ENCODE results near the gene HTRA3. TPM values are rescaled to one million over a fixed set of nuclear protein-coding genes. Genes with fewer than 3 reads are reported as not detected.

HTRA3 gene
- total RNA-seq, 8 experiments from 2014 or later = 0.54 to 101 (median 1.8) TPM

GRCh38 chr4:8311101-8312068 lies 41.8 kb downstream of the HTRA3 start:
- Histone ChIP-seq H3K4me3 (no peak overlapping the region), H3K4me1 (replicated peaks in 1 of 2) (peaks cover 14 to 22% of the 10 kb centered on the region in 2 donors), H3K27ac (no peak overlapping the region)
- no peak for ATAC-seq (replicated peaks in 6 of 8)
- in situ Hi-C loops (cut with MboI; ENCODE audit: low pct_unique_long_range_greater_than_20kb in 2 of 9, low sequenced_read_pairs in 9 of 9, unreplicated experiment in 9 of 9) = no loop called here
- 20 to 80% (median 52%) methylated on average over 1 to 4 of the region's 13 CpGs; no CpG with 5 or more reads in 3 of the 10 experiments for WGBS, 10 experiments

- WGBS, 10 experiments = 42 to 100% (median 82%) methylated on average over 1 to 3 of the region's 3 CpGs; no CpG with 5 or more reads in 3 of the 10 experiments
Measured at GRCh38 chr4:8312069-8312445, 42.5 kb downstream of the HTRA3 start.

GRCh38 chr4:8312976-8313375 lies 43.4 kb downstream of the HTRA3 start:
- in situ Hi-C loops (cut with MboI; ENCODE audit: low pct_unique_long_range_greater_than_20kb in 2 of 9, low sequenced_read_pairs in 9 of 9, unreplicated experiment in 9 of 9) = no loop called here
- Histone ChIP-seq H3K27ac (no peak overlapping the region), H3K4me3 (no peak overlapping the region), H3K4me1 (replicated peaks in 1 of 2) (peaks cover 19 to 20% of the 10 kb centered on the region in 2 donors)
- no peak for ATAC-seq (replicated peaks in 6 of 8)

More at GRCh38 chr4:8312069-8312445, 42.5 kb downstream of the HTRA3 start:
- peaks cover 19 to 22% of the 10 kb centered on the region in 2 donors for H3K4me1 ChIP-seq (replicated peaks in 1 of 2)
- H3K4me3 ChIP-seq = no peak overlapping the region
- H3K27ac ChIP-seq = no peak overlapping the region
- in situ Hi-C loops (cut with MboI; ENCODE audit: low pct_unique_long_range_greater_than_20kb in 2 of 9, low sequenced_read_pairs in 9 of 9, unreplicated experiment in 9 of 9) = no loop called here
- no peak for ATAC-seq (replicated peaks in 6 of 8)

- H3K4me1 ChIP-seq (replicated peaks in 1 of 2) = peaks cover 19 to 20% of the 10 kb centered on the region in 2 donors
- H3K4me3 ChIP-seq = no peak overlapping the region
- in situ Hi-C loops (cut with MboI; ENCODE audit: low pct_unique_long_range_greater_than_20kb in 2 of 9, low sequenced_read_pairs in 9 of 9, unreplicated experiment in 9 of 9) = no loop called here
- ATAC-seq (replicated peaks in 6 of 8) = no peak
- 63 to 87% (median 80%) methylated on average over 2 to 5 of the region's 5 CpGs; no CpG with 5 or more reads in 4 of the 10 experiments for WGBS, 10 experiments
- no peak overlapping the region for H3K27ac ChIP-seq
Measured at GRCh38 chr4:8314691-8315255, 45.2 kb downstream of the HTRA3 start.

GRCh38 chr4:8315435-8316250 lies 46.1 kb downstream of the HTRA3 start:
- H3K4me3 ChIP-seq = no peak overlapping the region
- H3K27ac ChIP-seq = peak overlapping the region; percentile 26 to 52
- WGBS, 10 experiments = 0 to 90% (median 42%) methylated on average over 1 to 10 of the region's 21 CpGs; no CpG with 5 or more reads in 3 of the 10 experiments
- ATAC-seq (replicated peaks in 6 of 8) = peak; percentile 86 to 96 (median 94)
- in situ Hi-C loops (cut with MboI; ENCODE audit: low pct_unique_long_range_greater_than_20kb in 2 of 9, low sequenced_read_pairs in 9 of 9, unreplicated experiment in 9 of 9) = no loop called here
- H3K4me1 ChIP-seq (replicated peaks in 1 of 2) = peaks cover 19 to 20% of the 10 kb centered on the region in 2 donors

- Histone ChIP-seq H3K4me3 (no peak overlapping the region), H3K27ac (peak overlapping the region; percentile 26 to 52), H3K4me1 (replicated peaks in 1 of 2) (peaks cover 19 to 20% of the 10 kb centered on the region in 2 donors)
- in situ Hi-C loops (cut with MboI; ENCODE audit: low pct_unique_long_range_greater_than_20kb in 2 of 9, low sequenced_read_pairs in 9 of 9, unreplicated experiment in 9 of 9) = no loop called here
- peak in 7 of 8 experiments; percentile 1 to 64 (median 55) for ATAC-seq (replicated peaks in 6 of 8)
- WGBS, 10 experiments = 40 to 43% methylated on average over 1 of the region's 10 CpGs; no CpG with 5 or more reads in 8 of the 10 experiments
Measured at GRCh38 chr4:8316251-8316771, 46.8 kb downstream of the HTRA3 start.

- H3K27ac ChIP-seq = peak overlapping the region in 1 of 2 donors; percentile 52
- in situ Hi-C loops (cut with MboI; ENCODE audit: low pct_unique_long_range_greater_than_20kb in 2 of 9, low sequenced_read_pairs in 9 of 9, unreplicated experiment in 9 of 9) = no loop called here
- 60 to 100% (median 85%) methylated on average over 1 to 2 of the region's 15 CpGs; no CpG with 5 or more reads in 6 of the 10 experiments for WGBS, 10 experiments
- no peak for ATAC-seq (replicated peaks in 6 of 8)
- peaks cover 19 to 20% of the 10 kb centered on the region in 2 donors for H3K4me1 ChIP-seq (replicated peaks in 1 of 2)
- H3K4me3 ChIP-seq = no peak overlapping the region
Measured at GRCh38 chr4:8316911-8317351, 47.4 kb downstream of the HTRA3 start.

- no peak for ATAC-seq (replicated peaks in 6 of 8)
- 60 to 100% (median 87%) methylated on average over 1 to 4 of the region's 6 CpGs; no CpG with 5 or more reads in 3 of the 10 experiments for WGBS, 10 experiments
- in situ Hi-C loops (cut with MboI; ENCODE audit: low pct_unique_long_range_greater_than_20kb in 2 of 9, low sequenced_read_pairs in 9 of 9, unreplicated experiment in 9 of 9) = no loop called here
- Histone ChIP-seq H3K4me1 (replicated peaks in 1 of 2) (peaks cover 19 to 20% of the 10 kb centered on the region in 2 donors), H3K27ac (no peak overlapping the region), H3K4me3 (no peak overlapping the region)
Measured at GRCh38 chr4:8317474-8317873, 47.9 kb downstream of the HTRA3 start.

- H3K4me1 ChIP-seq (replicated peaks in 1 of 2) = peaks cover 19 to 20% of the 10 kb centered on the region in 2 donors
- H3K4me3 ChIP-seq = no peak overlapping the region
- no peak for ATAC-seq (replicated peaks in 6 of 8)
- WGBS, 10 experiments = 90 to 100% (median 91%) methylated on average over 1 to 7 of the region's 7 CpGs; no CpG with 5 or more reads in 3 of the 10 experiments
- in situ Hi-C loops (cut with MboI; ENCODE audit: low pct_unique_long_range_greater_than_20kb in 2 of 9, low sequenced_read_pairs in 9 of 9, unreplicated experiment in 9 of 9) = no loop called here
- no peak overlapping the region for H3K27ac ChIP-seq
Measured at GRCh38 chr4:8318509-8318908, 49.0 kb downstream of the HTRA3 start.

- H3K27ac ChIP-seq = no peak overlapping the region
- no peak overlapping the region for H3K4me3 ChIP-seq
- H3K4me1 ChIP-seq (replicated peaks in 1 of 2) = peaks cover 19 to 20% of the 10 kb centered on the region in 2 donors
- no peak for ATAC-seq (replicated peaks in 6 of 8)
- WGBS, 10 experiments = 79 to 100% (median 90%) methylated on average over 1 to 4 of the region's 6 CpGs; no CpG with 5 or more reads in 4 of the 10 experiments
- in situ Hi-C loops (cut with MboI; ENCODE audit: low pct_unique_long_range_greater_than_20kb in 2 of 9, low sequenced_read_pairs in 9 of 9, unreplicated experiment in 9 of 9) = no loop called here
Measured at GRCh38 chr4:8319061-8319460, 49.5 kb downstream of the HTRA3 start.

- H3K4me3 ChIP-seq = no peak overlapping the region
- H3K4me1 ChIP-seq (replicated peaks in 1 of 2) = peaks cover 19 to 20% of the 10 kb centered on the region in 2 donors
- 0 to 99% (median 66%) methylated on average over 1 to 8 of the region's 13 CpGs; no CpG with 5 or more reads in 2 of the 10 experiments for WGBS, 10 experiments
- in situ Hi-C loops (cut with MboI; ENCODE audit: low pct_unique_long_range_greater_than_20kb in 2 of 9, low sequenced_read_pairs in 9 of 9, unreplicated experiment in 9 of 9) = no loop called here
- ATAC-seq (replicated peaks in 6 of 8) = peak in 3 of 8 experiments; percentile 29 to 71 (median 70)
- H3K27ac ChIP-seq = no peak overlapping the region
Measured at GRCh38 chr4:8319731-8320385, 50.3 kb downstream of the HTRA3 start.

- H3K27ac ChIP-seq = no peak overlapping the region
- H3K4me1 ChIP-seq (replicated peaks in 1 of 2) = peaks cover 15 to 16% of the 10 kb centered on the region in 2 donors
- H3K4me3 ChIP-seq = no peak overlapping the region
- no peak for ATAC-seq (replicated peaks in 6 of 8)
- in situ Hi-C loops (cut with MboI; ENCODE audit: low pct_unique_long_range_greater_than_20kb in 2 of 9, low sequenced_read_pairs in 9 of 9, unreplicated experiment in 9 of 9) = no loop called here
- 33 to 100% (median 71%) methylated on average over 1 to 2 of the region's 2 CpGs; no CpG with 5 or more reads in 6 of the 10 experiments for WGBS, 10 experiments
Measured at GRCh38 chr4:8320386-8320750, 50.8 kb downstream of the HTRA3 start.

Data from motor neuron (in vitro differentiated cells).